Suprapubic skin (tissue), 3 donors: ENCODE measurements around the gene LHFPL3.

Experiments
- CTCF ChIP-seq, 2 donors: fragments of 200-600 bp in 1 of 2; fragments of 450-650 bp in 1 of 2; sonication (generic) in 1 of 2; IDR thresholded peaks; one replicate each; pipeline ENCODE4 v1.5.1; 2016 to 2019; ENCODE audit warnings: antibody characterized with exemption in 2 of 2, mild to moderate bottlenecking in 1 of 2, moderate library complexity in 1 of 2
- POLR2AphosphoS5 ChIP-seq, 3 donors: sonication (generic); formaldehyde crosslinking; IDR thresholded peaks; one replicate each; pipeline ENCODE4 v1.6.1; 2017; ENCODE audit warnings: antibody characterized with exemption in 3 of 3

GRCh38 chr7:104816537-104816936 is 488.1 kb downstream of the LHFPL3 start:
- TF ChIP-seq CTCF (IDR thresholded peaks at IDR 0.05) = no peak
- TF ChIP-seq POLR2AphosphoS5 (IDR thresholded peaks at IDR 0.05) = no peak
